Bone marrow (tissue), 2 donors: Measurements from ENCODE around the gene SPSB1.

Source experiments
- DNase-seq, 2 donors: peaks; one replicate each; lab custom pipeline; 2025; lab: John Stamatoyannopoulos, UW

Gene SPSB1

DNA sequence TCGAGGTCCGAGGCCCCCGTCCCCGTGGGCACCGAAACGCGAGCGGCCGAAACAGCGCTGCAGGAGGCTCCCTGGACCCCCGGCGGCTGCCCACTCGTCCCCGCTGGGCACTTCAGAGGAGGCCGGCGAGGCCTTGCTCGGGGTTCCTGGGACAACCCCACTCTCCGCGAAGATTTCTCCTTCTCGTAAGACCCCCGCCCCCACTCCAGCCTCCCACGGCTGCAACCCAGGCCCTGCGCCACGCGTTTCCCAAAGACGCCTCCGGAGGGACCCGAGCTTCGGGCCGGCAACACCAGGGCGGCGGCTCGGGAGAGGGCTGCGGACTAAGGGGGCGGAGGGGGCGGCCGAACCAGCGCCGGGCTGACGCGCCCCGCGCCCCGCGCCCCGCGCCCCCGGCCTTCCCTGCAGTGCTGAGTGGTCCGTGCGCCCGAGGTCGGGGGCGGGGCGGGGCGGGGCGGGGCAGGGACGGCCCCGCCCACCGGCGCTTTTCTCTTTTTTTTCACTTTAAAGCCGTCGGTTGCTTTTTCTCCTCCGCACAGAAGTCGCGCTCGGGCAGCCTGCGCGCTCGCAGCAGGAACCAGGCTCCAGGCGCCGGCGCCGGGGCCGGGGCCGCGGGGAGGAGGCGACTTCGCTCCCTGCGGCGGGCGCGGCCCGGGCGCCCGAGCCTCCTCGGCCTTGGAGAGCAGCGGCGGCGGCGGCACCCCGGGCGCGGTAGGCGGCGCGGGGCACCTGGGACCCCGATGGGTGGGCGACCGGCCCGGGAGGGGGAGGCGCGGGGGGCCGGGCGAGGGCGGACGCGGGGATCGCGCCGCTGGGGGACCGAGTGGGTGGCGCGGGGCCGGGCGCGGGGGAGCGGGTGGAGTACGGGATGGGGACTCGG, at the start of gene SPSB1:
Gene SPSB1, plus strand, starts transcription at position 534 of the 880 bp plus-strand sequence. CDS start 62,998 bp downstream, outside the sequence.
- peak; percentile 40 to 42 for DNase-seq

DNA sequence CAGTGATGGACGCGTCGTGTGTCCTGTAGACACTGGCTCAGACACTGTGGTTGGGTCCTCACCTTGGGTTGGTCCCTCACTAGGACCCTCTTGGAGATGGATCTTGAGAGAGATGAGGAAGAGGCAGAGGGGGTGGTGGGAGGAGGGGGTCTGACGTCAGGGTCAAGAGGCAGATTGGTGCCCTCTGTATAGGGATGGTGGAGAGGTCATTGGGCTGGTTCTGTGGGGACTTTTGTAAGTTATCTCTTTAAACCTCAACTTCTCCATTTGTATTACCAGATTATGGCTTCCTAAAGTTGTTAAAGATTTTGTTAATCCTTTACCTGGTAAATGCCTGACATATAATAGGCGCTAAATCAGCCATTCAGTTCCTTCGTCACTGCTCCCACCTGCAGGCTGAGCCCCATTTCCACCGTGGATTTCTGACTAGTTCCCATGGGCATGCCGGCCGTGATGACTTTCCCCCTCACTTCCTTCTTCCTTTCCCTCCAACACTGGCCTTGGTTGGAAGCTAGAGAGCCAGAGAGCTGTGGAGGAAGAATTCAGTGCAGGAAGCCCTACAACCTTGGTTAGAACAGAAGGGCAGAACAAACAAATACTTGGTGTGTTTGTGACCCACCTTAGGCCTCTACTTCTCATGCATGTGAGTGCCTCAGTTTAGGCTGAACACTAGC, 49.5 kb upstream of the SPSB1 start:
- no peak for DNase-seq

DNA sequence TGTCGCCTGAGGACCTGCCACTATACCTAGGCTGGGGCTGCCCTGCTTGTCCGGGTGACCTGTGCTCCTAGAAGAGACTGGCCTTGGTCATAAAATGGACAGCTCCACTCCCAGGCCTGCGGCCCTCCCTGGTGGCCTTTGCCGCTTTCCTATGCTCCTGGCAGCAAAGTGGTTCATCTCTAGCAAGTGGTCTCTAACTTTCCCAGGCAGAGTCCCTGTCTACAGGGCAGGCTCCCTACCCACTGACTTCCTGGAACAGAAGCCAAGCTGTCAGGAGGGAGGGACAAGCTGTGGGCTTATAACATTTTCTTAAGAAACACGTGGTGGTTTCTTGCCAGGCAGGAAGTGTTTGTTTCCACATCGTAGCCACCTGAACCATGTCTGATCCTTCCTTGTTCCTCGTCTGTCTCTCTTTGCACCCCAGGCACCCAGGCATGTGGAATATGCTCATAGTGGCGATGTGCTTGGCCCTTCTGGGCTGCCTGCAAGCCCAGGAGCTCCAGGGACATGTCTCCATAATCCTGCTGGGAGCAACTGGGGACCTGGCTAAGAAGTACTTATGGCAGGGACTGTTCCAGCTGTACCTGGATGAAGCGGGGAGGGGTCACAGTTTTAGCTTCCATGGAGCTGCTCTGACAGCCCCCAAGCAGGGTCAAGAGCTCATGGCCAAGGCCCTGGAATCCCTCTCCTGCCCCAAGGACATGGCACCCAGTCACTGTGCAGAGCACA, 48.0 kb upstream of the SPSB1 start:
- no peak for DNase-seq

DNA sequence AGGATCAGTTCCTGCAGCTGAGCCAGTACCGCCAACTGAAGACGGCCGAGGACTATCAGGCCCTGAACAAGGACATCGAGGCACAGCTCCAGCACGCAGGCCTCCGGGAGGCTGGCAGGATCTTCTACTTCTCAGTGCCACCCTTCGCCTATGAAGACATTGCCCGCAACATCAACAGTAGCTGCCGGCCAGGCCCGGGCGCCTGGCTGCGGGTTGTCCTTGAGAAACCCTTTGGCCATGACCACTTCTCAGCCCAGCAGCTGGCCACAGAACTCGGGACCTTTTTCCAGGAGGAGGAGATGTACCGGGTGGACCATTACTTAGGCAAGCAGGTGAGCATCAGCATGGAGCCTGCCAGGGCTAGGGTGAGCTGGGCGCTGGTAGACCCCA, 47.5 kb upstream of the SPSB1 start:
- DNase-seq = no peak

DNA sequence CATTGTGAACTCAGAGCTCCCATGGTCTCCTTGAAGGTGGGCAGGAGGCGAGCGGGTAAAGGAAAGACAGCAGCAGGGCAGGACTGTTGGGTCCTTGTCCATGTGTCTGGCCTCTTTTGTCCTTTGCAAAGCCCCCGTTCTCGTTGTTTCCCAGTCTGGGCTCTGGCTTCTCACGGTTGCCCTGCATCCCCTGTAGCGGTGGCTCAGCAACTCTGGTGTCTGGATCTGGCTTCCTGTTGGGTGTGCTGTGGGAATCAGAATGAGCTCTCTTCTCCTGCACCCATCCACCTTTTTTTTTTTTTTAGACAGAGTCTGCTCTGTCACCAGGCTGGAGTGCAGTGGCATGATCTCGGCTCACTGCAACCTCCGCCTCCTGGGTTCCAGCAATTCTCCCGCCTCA, 47.0 kb upstream of the SPSB1 start:
- no peak for DNase-seq

DNA sequence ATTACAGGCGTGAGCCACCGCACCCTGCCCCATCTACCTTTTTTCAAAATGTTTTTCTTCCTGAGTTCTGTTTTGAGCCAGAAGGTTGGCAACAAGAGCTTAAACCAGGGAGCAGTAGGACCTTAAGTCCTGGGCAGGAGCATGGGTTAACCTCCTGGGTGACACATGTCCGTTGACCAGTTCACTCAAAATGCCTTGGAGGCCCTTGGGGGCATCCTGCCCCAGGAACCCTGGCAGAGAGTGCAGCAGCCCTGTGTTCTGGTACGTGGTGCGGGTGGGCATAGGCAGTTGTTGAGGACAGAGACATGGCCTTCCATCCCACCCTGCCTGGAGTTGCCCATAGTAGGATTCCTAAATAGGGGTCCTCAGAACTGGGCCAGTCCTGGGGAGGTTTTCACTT, 46.5 kb upstream of the SPSB1 start:
- DNase-seq = no peak

DNA sequence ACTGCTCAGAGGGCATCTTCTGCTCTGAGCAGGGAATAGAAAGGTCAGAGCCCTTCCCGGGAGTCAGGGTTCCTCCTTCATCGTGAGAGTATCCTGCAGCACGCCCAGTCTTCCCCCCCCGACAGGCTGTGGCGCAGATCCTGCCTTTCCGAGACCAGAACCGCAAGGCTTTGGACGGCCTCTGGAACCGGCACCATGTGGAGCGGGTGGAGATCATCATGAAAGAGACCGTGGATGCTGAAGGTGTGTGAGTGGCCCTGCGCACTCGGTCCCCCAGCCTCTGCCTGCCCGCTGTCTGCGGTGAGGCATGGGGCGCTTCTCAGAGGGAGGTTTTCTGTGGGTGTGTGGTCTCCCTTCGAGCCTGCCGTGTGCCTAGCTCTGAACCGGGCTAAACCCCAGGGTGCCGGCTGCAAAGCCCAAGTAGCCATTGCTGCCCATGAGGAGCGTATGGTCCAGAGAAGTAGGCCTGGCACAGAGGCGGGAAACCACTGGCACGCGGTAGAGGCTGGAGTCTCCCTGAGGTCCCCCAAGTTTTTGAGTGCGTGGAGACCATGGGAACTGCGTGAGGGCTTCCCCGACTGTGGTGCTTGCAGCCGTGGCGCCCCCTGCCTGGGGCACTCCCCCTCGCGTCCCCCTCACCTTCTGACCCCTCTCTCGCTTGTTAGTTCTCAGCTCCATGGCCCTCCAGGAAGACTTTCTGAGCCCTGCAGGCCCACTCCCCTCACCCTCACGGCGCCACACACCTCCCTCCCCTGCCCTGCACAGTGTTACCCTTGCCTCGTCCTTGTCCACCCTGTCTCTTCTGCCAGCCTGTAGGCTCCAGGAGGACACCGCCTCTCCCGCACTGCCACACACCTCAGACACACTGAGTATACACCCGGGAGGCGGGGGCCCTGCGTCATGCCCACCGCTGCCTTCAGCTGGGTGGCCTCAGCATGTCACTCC, 45.6 kb upstream of the SPSB1 start:
- no peak for DNase-seq

DNA sequence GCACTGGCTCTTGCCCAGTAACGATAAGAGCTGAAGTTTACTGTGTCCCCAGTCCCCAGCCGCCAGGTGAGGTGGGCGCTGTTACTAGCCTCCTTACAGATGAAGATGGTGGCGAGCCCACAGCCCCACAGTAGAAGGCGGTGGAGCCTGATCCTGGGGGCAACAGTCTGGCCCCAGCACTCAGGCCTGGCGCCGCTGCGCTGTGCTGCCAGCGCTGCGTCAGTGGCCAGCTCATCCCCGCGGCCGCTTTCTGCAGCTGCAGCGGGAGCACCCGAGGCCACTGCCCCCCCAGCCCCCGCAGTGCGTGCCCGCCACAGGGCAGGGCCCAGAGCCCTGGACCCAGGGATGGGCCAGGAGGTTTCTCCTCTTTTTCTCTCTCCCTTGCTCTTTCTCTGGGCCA, 44.8 kb upstream of the SPSB1 start:
- DNase-seq = no peak

DNA sequence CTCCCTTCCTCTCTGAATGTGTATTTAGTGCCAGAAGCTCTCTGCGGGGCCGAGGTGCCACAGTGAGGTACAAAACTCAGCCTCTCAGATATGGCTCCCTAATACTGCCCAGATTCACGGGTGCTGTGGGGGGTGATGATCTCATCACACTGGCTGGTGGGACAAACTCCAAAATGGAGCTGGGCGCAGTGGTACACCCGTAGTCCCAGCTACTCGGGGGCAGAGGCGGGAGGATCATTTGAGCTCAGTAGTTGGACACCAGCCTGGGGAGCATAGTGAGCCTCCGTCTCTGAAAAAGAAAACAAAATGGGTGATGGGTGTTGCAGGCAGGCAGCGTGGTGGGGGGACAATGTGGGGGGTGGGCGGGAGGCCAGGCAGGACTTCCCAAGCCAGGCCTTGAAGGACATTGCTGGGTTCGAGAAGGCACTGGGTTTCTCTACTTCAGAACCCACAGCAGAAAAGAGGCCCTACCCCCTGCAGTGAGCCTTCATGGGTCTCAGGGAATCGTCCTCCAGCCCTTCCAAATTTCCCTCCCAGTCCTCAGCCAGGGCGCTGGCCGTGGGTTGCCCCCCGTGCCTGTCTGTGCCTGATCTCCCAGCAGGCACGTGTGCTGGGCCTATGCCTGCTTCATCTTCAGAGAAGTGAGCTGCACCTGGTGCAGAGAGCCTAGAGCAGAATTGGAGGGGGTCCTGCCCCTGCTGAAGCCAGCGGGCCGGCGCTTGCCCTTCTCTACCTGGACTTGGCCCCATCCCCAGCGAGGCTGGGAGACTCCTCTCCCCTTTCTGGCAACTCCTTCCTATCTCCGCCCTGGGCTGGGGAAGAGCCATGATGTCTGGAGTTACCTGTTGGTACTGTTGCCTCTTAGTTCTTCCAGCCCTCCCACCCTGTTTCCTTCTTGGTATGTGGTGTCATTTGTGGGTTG, 44.1 kb upstream of the SPSB1 start:
- DNase-seq = no peak

DNA sequence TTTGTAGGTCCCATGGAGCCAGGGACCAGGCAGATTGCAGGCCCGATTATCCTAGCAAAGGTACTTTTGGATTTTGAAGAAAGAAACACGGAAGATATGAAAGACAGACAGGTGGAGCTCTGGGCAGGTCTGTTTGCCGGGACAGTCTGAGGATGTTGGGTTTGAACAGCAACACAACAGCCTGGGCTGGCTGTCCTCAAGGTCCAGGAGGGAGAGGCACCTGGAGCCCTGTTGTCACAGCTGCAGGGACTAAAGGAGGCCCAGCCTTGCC, 43.5 kb upstream of the SPSB1 start:
- no peak for DNase-seq

DNA sequence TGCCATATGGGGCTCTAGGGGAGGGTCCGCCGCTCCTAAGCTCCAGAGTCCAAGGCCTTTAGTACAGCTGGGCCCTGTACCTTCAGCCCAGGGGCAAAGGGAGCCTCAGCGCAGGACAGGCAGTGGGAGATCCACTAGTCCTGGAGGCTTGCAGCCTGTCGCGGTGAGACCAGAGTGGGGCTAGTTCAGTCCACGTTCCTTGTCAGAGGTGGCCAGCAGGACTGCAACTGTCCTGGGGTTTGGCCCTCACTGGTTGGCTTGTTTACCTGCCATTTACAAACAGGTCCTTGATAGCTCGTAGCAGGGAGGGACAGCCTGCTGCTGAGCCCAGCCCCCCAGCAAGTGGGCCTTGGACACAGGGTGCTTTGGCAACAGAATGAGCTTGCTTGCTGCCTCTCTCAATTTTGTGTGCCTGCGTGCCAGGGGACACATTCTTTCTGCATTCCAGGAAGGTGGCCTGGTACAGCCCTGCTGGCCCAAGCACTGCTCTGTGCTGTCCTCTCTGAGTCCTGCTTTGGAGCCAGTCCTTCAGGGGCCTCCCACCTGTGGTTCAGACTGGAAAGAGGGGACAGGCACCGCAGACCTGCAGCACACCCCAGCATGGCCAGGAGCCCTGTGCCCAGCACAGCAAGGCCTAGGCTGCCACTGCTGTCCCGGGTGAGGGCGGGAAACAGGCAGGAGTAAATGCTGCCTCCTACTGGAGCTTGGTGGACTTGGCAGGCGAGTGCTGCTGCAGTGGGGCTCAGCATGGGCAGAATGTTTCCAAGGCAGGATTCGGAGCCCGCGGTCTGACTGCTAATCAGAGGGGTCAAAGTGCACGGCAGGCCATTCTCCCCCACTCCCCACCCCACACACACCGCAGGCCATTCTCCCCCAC, 42.9 kb upstream of the SPSB1 start:
- DNase-seq = peak in 1 of 2 donors; percentile 16

DNA sequence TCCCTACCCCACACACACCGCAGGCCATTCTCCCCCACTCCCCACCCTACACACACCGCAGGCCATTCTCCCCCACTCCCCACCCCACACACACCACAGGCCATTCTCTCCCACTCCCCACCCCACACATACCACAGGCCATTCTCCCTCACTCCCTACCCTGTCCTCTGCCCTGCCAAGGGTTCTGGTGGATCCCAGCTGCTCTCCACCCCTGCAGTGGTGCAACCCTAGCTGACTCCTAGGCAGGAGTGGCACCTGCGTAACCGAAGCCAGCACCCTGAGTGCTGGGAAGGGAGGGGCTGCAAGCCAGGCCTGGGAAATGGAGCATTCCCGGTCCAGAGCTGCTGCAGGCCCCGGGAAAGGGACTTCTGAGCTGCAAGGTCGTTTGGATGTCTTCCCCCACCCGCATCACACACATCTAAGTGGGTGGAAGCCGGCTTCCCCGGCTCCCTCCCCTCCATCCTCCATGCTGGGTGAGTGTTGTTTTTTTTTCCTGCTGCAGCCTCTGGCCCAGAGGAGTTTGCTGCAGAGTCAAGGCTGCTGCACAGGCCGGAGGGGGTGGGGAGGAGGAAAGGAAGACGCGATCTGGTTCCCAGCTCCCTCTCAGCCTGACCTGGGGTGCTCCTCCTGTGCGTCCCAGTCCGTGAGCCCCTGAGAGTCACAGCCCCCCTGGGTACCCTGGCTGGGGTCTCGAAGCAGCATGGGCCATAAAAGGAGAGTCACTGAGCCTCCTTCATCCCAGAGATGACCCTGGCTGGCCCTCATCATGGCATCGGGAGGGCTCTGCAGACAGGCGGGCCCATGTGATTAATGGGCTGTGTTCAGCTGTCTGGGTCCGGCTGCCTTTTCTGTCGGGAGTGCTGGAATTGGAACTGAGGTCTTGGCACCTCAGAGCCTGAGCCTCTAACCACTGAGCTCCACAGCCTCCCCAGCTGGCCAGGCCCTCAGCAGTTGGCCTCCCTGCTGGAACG, 42.0 kb upstream of the SPSB1 start:
- DNase-seq = no peak

DNA sequence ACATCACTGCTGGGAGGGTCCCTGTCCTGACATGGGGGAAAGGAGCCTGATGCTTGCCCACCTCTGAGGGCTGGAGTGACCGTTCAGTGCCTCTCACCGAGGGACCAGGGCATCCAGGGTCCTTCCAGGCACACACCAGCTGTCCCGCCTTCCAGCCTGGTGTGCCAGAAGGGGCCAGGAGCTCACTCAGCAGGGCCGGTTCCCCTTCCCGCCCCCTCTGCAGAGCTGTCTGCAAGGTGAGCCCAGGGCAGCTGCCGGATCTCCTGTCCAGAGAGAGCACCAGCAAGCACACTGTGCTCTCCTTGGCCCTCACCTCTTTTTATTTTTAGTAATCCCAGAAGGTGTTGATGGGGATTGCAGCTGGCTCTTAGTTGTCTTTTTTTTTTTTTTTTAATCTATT, 41.2 kb upstream of the SPSB1 start:
- DNase-seq = no peak

DNA sequence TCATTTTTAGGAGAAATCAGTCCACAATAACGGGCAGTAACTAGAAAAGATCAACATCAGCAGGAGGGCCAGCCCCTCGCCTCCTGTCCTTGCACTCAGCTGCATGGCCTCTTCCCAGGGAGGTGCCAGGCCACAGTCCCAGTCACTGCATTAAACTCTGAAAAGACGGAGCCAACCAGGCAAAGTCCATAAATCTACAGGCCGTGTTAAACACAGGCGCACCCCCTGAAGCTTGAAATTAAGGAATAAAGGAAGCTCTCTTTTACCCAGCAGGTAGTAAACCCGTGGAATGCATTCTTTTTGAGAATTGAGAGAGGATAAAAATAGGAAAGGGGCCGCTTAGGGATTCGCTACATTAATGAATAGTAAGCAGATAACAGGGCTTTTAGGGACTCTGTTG, 39.7 kb upstream of the SPSB1 start:
- DNase-seq = no peak

DNA sequence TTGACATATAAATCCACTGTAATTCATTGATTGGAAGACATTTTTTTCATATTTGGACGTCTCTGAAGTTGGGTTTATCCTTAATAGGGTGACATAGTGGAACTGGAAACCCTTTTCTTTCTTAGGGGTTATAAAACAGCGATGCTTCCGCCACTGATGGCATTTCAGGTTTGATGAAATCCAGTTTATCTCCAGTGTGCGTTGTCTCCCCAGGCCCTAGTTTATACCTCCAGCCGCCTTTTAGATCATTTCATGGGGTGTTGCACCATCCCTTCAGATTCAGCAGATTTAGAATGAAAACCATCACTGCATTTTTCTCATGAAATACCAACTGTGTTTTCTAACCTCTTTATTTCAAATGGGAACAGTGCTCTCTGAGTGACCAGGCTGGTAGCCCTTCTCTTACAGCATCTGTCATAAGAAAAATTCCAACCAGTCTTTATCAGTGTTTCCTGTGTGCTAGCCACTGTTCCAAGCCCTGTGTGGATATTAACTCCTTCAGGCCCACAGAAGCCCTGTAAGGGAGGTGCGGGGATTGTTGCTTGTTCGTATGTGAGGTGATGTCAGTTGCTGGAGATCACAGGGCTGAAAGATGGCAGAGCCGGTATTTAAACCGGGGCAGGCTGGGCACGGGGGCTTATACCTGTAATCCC, 39.1 kb upstream of the SPSB1 start:
- DNase-seq = no peak

DNA sequence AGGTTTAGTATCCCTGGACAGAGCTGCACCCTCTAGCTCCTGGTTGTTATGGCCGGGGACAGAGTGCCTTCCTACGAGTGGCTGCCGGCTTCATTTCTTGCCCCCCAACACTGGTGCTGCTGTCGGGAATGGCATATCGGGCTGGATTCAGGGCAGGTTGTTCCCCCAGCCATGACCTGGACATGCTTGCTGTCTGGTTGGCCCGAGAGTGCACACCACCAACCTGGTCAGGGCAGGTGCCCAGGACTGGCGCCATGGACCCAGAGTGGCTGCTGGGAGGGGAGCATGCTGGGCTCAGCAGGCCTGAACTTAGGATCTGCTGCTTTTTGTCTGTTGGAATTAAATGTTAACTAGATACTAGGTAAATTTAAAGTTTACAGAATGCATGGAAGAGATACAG, 36.4 kb upstream of the SPSB1 start:
- no peak for DNase-seq

DNA sequence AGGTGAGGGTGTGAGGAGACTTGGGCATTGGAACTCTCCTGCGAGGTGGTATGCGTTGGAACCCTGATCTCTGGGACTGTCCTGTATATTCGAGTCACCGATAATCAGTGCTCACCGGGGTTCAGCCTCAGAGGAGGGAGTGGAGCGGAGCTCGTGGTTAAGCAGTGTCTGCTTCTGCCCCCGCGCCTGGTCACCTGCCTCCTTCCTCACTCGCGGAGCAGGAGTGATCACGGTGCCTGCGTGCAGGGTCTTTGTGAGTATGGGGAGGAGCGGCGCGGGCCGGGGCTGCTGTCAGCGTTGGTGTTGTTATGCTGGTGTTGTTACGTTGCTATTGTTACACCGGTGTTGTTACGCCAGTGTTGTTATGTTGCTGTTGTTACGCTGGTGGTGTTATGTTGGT, 34.8 kb upstream of the SPSB1 start:
- DNase-seq = no peak

DNA sequence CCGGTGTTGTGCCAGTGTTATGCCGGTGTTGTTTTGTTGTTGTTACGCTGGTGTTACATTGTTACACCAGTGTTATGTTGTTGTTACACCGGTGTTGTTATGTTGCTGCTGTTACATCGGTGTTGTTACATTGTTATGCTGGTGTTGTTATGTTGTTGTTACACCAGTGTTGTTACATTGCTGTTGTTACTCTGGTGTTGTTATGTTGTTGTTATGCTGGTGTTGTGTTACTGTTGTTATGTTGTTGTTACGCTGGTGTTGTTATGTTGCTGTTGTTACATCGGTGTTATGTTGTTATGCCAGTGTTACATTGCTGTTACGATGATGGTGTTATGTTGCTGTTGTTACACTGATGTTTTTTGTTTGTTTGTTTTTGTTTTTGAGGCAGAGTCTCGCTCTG, 34.1 kb upstream of the SPSB1 start:
- DNase-seq = no peak
